H1 (cell line): ENCODE measurements around the gene PTPRG. TPM values are rescaled to one million over a fixed set of nuclear protein-coding genes. Genes with fewer than 3 reads are reported as not detected.

Source experiments
- CTCF ChIA-PET: fragments of 300-600 bp; sonication (Branson Sonifier 250); formaldehyde crosslinking; loops from one replicate; lab custom pipeline; 2021; ENCODE audit not compliant: partially characterized antibody; lab: Charles Lee
- POLR2A ChIA-PET: fragments of 300-600 bp; sonication (Branson Sonifier 250); formaldehyde crosslinking; loops from one replicate; lab custom pipeline; 2021; ENCODE audit warnings: inconsistent platforms; ENCODE audit not compliant: partially characterized antibody; lab: Charles Lee
- DNase-seq, 2 experiments: peaks; one replicate each; pipeline versions ENCODE4 v3.0.0 to v3.0.0-alpha.2; 2010 to 2022; ENCODE audit warnings: low spot score in 2 of 2, low read depth in 1 of 2, mixed read lengths in 1 of 2
- FAIRE-seq: peaks from 2 replicates; lab custom pipeline; 2011; peaks lifted over from hg19 to GRCh38; lab: Jason Lieb, UNC
- H2AFZ ChIP-seq: 2 replicates; pipeline ENCODE4 v1.8.1; 2012; ENCODE audit warnings: low read length, inconsistent platforms
- H2AK5ac ChIP-seq: 2 replicates; pipeline ENCODE4 v1.6.1; 2013; ENCODE audit warnings: low read depth, low read length
- H2BK120ac ChIP-seq: replicated peaks from 2 replicates; pipeline ENCODE3; 2013; ENCODE audit warnings: low read depth, low read length, inconsistent platforms
- H2BK12ac ChIP-seq: 2 replicates; pipeline ENCODE4 v1.6.1; 2013; ENCODE audit warnings: low read depth, low read length
- H2BK15ac ChIP-seq: 2 replicates; pipeline ENCODE4 v1.6.1; 2013; ENCODE audit warnings: low read length
- H2BK20ac ChIP-seq: 2 replicates; pipeline ENCODE4 v1.6.1; 2013; ENCODE audit warnings: low read length
- H2BK5ac ChIP-seq: 2 replicates; pipeline ENCODE4 v1.6.1; 2013; ENCODE audit warnings: low read depth, low read length
- H3K14ac ChIP-seq: 2 replicates; pipeline ENCODE4 v1.6.1; 2013; ENCODE audit warnings: inconsistent platforms; ENCODE audit not compliant: insufficient read length
- H3K18ac ChIP-seq: 2 replicates; pipeline ENCODE4 v1.6.1; 2013; ENCODE audit warnings: low read length; ENCODE audit errors: extremely low read depth
- H3K23ac ChIP-seq: 2 replicates; pipeline ENCODE4 v1.6.1; 2013; ENCODE audit warnings: inconsistent platforms; ENCODE audit not compliant: insufficient read length
- H3K23me2 ChIP-seq: 2 replicates; pipeline ENCODE4 v1.6.1; 2013; ENCODE audit warnings: low read depth, low read length
- H3K27ac ChIP-seq: 2 replicates; pipeline ENCODE4 v1.6.1; 2011; ENCODE audit warnings: low read depth, low read length, inconsistent platforms
- H3K27me3 ChIP-seq, 4 experiments: replicated peaks in 1 of 4; 1 replicate in 1 of 4; 2 replicates in 3 of 4; pipeline versions ENCODE4 v1.6.1 to v1.8.1; 2011 to 2013; ENCODE audit warnings: low read length in 3 of 4, mild to moderate bottlenecking in 3 of 4, inconsistent platforms in 2 of 4, mixed read lengths in 2 of 4, moderate library complexity in 1 of 4; ENCODE audit not compliant: control insufficient read depth in 3 of 4, insufficient read depth in 3 of 4; ENCODE audit errors: extremely low read depth in 1 of 4
- H3K36me3 ChIP-seq, 4 experiments: 2 replicates each; pipeline versions ENCODE4 v1.6.1 to v1.8.1; 2011 to 2013; ENCODE audit warnings: mild to moderate bottlenecking in 4 of 4, low read length in 3 of 4, moderate library complexity in 2 of 4, control low read depth in 1 of 4, inconsistent platforms in 1 of 4; ENCODE audit not compliant: insufficient read depth in 4 of 4, control insufficient read depth in 2 of 4
- H3K4ac ChIP-seq: replicated peaks from 2 replicates; pipeline ENCODE3; 2013; ENCODE audit warnings: low read length, low read depth, mixed read lengths, inconsistent platforms; ENCODE audit not compliant: insufficient read length
- H3K4me1 ChIP-seq, 4 experiments: replicated peaks in 1 of 4; 1 replicate in 1 of 4; 2 replicates in 3 of 4; pipeline versions ENCODE4 v1.6.1 to v1.8.1; 2011 to 2013; ENCODE audit warnings: low read length in 3 of 4, inconsistent platforms in 2 of 4, mixed read lengths in 1 of 4; ENCODE audit not compliant: insufficient read depth in 4 of 4, control insufficient read depth in 3 of 4
- H3K4me2 ChIP-seq, 2 experiments: 2 replicates each; pipeline versions ENCODE4 v1.6.1 to v1.8.1; 2011 to 2013; ENCODE audit warnings: low read depth in 2 of 2, low read length in 2 of 2, control low read depth in 1 of 2, inconsistent platforms in 1 of 2, mild to moderate bottlenecking in 1 of 2; ENCODE audit not compliant: insufficient read depth in 1 of 2
- H3K4me3 ChIP-seq, 4 experiments: fragments of 200-600, 300-600 bp in 1 of 4; sonication (generic), shearing (Covaris generic), sonication (Bioruptor Twin) in 1 of 4; 2 replicates each; pipeline versions ENCODE4 v1.5.1 to v1.8.1; 2011 to 2016; ENCODE audit warnings: low read length in 4 of 4, low read depth in 3 of 4, control low read depth in 2 of 4, inconsistent platforms in 2 of 4, mild to moderate bottlenecking in 2 of 4, mixed read lengths in 1 of 4, moderate library complexity in 1 of 4; ENCODE audit not compliant: insufficient read depth in 2 of 4; ENCODE audit errors: extremely low read depth in 1 of 4
- H3K56ac ChIP-seq: replicated peaks from 2 replicates; pipeline ENCODE3; 2013; ENCODE audit warnings: low read depth, mild to moderate bottlenecking, mixed read lengths, low read length, inconsistent platforms; ENCODE audit not compliant: insufficient read length
- H3K79me1 ChIP-seq: 2 replicates; pipeline ENCODE4 v1.6.1; 2013; ENCODE audit warnings: low read depth, low read length, control low read depth
- H3K79me2 ChIP-seq, 2 experiments: 2 replicates each; pipeline versions ENCODE4 v1.6.1 to v1.8.1; 2012 to 2013; ENCODE audit warnings: low read length in 2 of 2, mild to moderate bottlenecking in 2 of 2, inconsistent platforms in 1 of 2; ENCODE audit not compliant: insufficient read depth in 2 of 2, control insufficient read depth in 1 of 2
- H3K9ac ChIP-seq, 4 experiments: replicated peaks in 1 of 4; 1 replicate in 1 of 4; 2 replicates in 3 of 4; pipeline versions ENCODE4 v1.6.1 to v1.8.1; 2011 to 2013; ENCODE audit warnings: low read depth in 3 of 4, low read length in 3 of 4, control low read depth in 2 of 4, mild to moderate bottlenecking in 2 of 4, moderate library complexity in 2 of 4, inconsistent platforms in 1 of 4; ENCODE audit errors: extremely low read depth in 1 of 4
- H3K9me3 ChIP-seq, 2 experiments: 2 replicates each; pipeline versions ENCODE4 v1.6.1 to v1.8.1; 2012 to 2013; ENCODE audit warnings: mild to moderate bottlenecking in 2 of 2, moderate library complexity in 2 of 2, control low read depth in 1 of 2, inconsistent platforms in 1 of 2, low read depth in 1 of 2, low read length in 1 of 2, mixed read lengths in 1 of 2; ENCODE audit not compliant: insufficient read depth in 2 of 2
- H4K20me1 ChIP-seq, 2 experiments: replicated peaks in 1 of 2; 2 replicates each; pipeline versions ENCODE3 to v1.8.1; 2011 to 2013; ENCODE audit warnings: inconsistent platforms in 2 of 2, low read length in 2 of 2, mild to moderate bottlenecking in 1 of 2; ENCODE audit not compliant: insufficient read depth in 2 of 2, control insufficient read depth in 1 of 2
- H4K5ac ChIP-seq: 2 replicates; pipeline ENCODE4 v1.6.1; 2013; ENCODE audit warnings: low read length, low read depth, mixed read lengths, inconsistent platforms; ENCODE audit not compliant: insufficient read length
- H4K8ac ChIP-seq: 2 replicates; pipeline ENCODE4 v1.8.0; 2013; ENCODE audit warnings: mild to moderate bottlenecking, moderate library complexity, low read length, inconsistent platforms; ENCODE audit not compliant: insufficient read depth; ENCODE audit errors: extremely low read depth
- H4K91ac ChIP-seq: replicated peaks from 2 replicates; pipeline ENCODE3; 2013; ENCODE audit warnings: low read length, mixed read lengths, inconsistent platforms; ENCODE audit not compliant: insufficient read length
- CBX8 ChIP-seq: fragments of 300-800, 300-1000 bp; sonication (generic); IDR thresholded peaks from 2 replicates; pipeline ENCODE4 v1.7.1; 2016; ENCODE audit warnings: low read depth, low read length, borderline replicate concordance
- MAFK ChIP-seq: IDR thresholded peaks from 2 replicates; pipeline ENCODE4 v1.6.1; 2012; ENCODE audit warnings: low read depth, mild to moderate bottlenecking, improper control_type of control experiment, low read length
- RAD21 ChIP-seq, 2 experiments: IDR thresholded peaks in 1 of 2; conservative IDR thresholded peaks in 1 of 2; 2 replicates each; pipeline ENCODE4 v1.6.1; 2011; ENCODE audit warnings: low read depth in 2 of 2, low read length in 2 of 2, improper control_type of control experiment in 1 of 2, inconsistent platforms in 1 of 2, mild to moderate bottlenecking in 1 of 2, moderate library complexity in 1 of 2
- RNF2 ChIP-seq: fragments of 200-900, 300-1000 bp; sonication (generic); IDR thresholded peaks from 2 replicates; pipeline ENCODE4 v1.7.1; 2016; ENCODE audit warnings: borderline replicate concordance, low read depth, mild to moderate bottlenecking, antibody characterized with exemption, low read length; ENCODE audit not compliant: poor library complexity, severe bottlenecking; ENCODE audit errors: missing control alignments
- SRF ChIP-seq: IDR thresholded peaks from 2 replicates; pipeline ENCODE4 v1.6.1; 2011; ENCODE audit warnings: mild to moderate bottlenecking, low read depth, low read length, moderate library complexity
- WGBS, 2 experiments: shearing (Covaris generic) in 1 of 2; methylation state at CpG; one replicate each; pipeline versions ENCODE4 v1.1.6 to v1.1.7; 2013 to 2015; ENCODE audit warnings: low lambda C conversion rate in 2 of 2, mixed read lengths in 2 of 2, inconsistent platforms in 1 of 2, low coverage in 1 of 2, missing lambda C conversion rate in 1 of 2; ENCODE audit not compliant: insufficient replicate concordance in 2 of 2, insufficient coverage in 1 of 2, insufficient read length in 1 of 2; ENCODE audit errors: extremely low coverage in 1 of 2, missing lambda C conversion rate in 1 of 2; 5-methylcytosine and 5-hydroxymethylcytosine counted together
- polyA plus RNA-seq, 7 experiments: library from polyadenylated mRNA; depleted of rRNA in 3 of 7; stranded (reverse) in 5 of 7; unstranded in 2 of 7; fragments of >200 nt in 5 of 7; fragments of 200-250 nt in 2 of 7; gene quantifications; 1 replicate in 5 of 7; 2 replicates in 1 of 7; 4 replicates in 1 of 7; pipeline versions ENCODE4 v1.2.1 to v1.2.3, GENCODE V29; 2011 to 2013; ENCODE audit warnings: missing spikeins in 2 of 7, mixed read lengths in 2 of 7
- total RNA-seq: library from RNA; stranded (reverse); fragmentation: NEBNext Ultra II Directional; extraction: Animal tissue kit (Norgen Biotek cat#: 25700); gene quantifications from 2 replicates; pipeline ENCODE4 v1.2.1, GENCODE V29; 2021

PTPRG gene
- total and polyA plus RNA-seq, 2 of the 8 experiments (the other 6 are each of a cell fraction or from before 2014, with no cell fraction given) = 23.3 to 96.2 TPM

DNA sequence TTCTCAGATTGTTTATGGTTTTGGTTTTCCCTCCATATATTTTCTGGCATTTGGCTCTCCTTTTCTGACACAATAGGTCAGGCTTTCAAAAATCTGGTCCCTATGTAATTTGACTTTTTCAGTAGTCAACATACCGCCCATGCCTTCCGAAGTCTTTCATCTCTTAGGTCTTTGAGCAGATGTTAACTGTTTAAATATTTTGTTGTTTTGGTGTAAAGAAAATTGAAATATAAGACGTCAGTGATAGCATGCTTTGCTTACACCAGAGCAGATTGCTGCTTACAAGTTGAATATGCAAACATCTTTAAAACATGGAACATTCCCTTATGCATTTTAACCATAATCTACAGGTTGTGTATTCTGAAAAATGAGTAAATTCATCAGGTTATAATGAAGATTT lies 233.0 kb downstream of the PTPRG start:
- Histone ChIP-seq H3K56ac (no peak overlapping the region), H3K27ac (no peak overlapping the region), H3K18ac (no peak overlapping the region), H3K79me1 (peaks cover 6% of the 10 kb centered on the region), H2BK120ac (no peak overlapping the region), H2BK20ac (no peak overlapping the region), H4K20me1 (peaks cover 8 to 13% of the 10 kb centered on the region in 2 experiments), H3K4me1 (peaks cover 0 to 14% (median 8%) of the 10 kb centered on the region in 4 experiments; a peak in 4 of 7 replicates), H3K27me3 (no peaks in the 10 kb centered on the region), H3K9ac (no peak overlapping the region), H3K36me3 (no peaks in the 10 kb centered on the region), H2BK12ac (no peak overlapping the region), H2AFZ (no peak overlapping the region), H2BK5ac (no peak overlapping the region), H3K9me3 (no peaks in the 10 kb centered on the region), H4K8ac (no peak overlapping the region), H3K4ac (no peak overlapping the region), H3K23me2 (no peaks in the 10 kb centered on the region), H2AK5ac (no peak overlapping the region), H3K4me3 (no peak overlapping the region), H3K23ac (no peak overlapping the region), H3K4me2 (no peak overlapping the region), H3K79me2 (peaks cover 0 to 94% of the 10 kb centered on the region in 2 experiments; a peak in 3 of 4 replicates), H4K5ac (no peak overlapping the region), H4K91ac (no peak overlapping the region), H3K14ac (no peak overlapping the region), H2BK15ac (no peak overlapping the region)
- ChIA-PET POLR2A (no interaction called here), CTCF (no interaction called here)
- DNase-seq = no peak
- 95% methylated on average over 3 of the region's 3 CpGs; no CpG with 5 or more reads in 1 of the 2 experiments for WGBS, 2 experiments
- FAIRE-seq = no peak
- TF ChIP-seq MAFK (no peak), RNF2 (no peak), CBX8 (no peak), SRF (no peak), RAD21 (IDR thresholded peaks at IDR 0.05 in 1 of 2, conservative IDR thresholded peaks at IDR 0.05 in 1 of 2; ENCODE audit: low read depth in 2 of 2, low read length in 2 of 2) (no peak)
